Measurements from ENCODE around the gene MESP1.

- TF ChIP-seq ZNF384 (IDR thresholded peaks at IDR 0.05; ENCODE audit: borderline replicate concordance, low read depth, low read length) (no peak), MYC (IDR thresholded peaks at IDR 0.05; ENCODE audit: insufficient read depth, insufficient read length, insufficient replicate concordance, low read length, severe bottlenecking) (no peak), IKZF1 (conservative IDR thresholded peaks at IDR 0.05) (no peak), CTCF (IDR thresholded peaks at IDR 0.05 in 2 of 3, conservative IDR thresholded peaks at IDR 0.05 in 1 of 3; ENCODE audit: control insufficient read depth in 2 of 3, extremely low read depth in 1 of 3, insufficient read depth in 1 of 3, low read depth in 3 of 3, low read length in 3 of 3) (no peak), YBX1 (IDR thresholded peaks at IDR 0.05) (no peak), ZNF274 (IDR thresholded peaks at IDR 0.05; ENCODE audit: insufficient read depth, insufficient read length) (no peak), NBN (IDR thresholded peaks at IDR 0.05) (no peak), TAF1 (IDR thresholded peaks at IDR 0.05; ENCODE audit: borderline replicate concordance, low read depth, low read length) (no peak), NFYB (IDR thresholded peaks at IDR 0.05; ENCODE audit: insufficient read depth, low read depth, low read length) (no peak), RFX5 (IDR thresholded peaks at IDR 0.05; ENCODE audit: low read depth, low read length) (no peak)
- TF ChIP-seq, protein P1, sequence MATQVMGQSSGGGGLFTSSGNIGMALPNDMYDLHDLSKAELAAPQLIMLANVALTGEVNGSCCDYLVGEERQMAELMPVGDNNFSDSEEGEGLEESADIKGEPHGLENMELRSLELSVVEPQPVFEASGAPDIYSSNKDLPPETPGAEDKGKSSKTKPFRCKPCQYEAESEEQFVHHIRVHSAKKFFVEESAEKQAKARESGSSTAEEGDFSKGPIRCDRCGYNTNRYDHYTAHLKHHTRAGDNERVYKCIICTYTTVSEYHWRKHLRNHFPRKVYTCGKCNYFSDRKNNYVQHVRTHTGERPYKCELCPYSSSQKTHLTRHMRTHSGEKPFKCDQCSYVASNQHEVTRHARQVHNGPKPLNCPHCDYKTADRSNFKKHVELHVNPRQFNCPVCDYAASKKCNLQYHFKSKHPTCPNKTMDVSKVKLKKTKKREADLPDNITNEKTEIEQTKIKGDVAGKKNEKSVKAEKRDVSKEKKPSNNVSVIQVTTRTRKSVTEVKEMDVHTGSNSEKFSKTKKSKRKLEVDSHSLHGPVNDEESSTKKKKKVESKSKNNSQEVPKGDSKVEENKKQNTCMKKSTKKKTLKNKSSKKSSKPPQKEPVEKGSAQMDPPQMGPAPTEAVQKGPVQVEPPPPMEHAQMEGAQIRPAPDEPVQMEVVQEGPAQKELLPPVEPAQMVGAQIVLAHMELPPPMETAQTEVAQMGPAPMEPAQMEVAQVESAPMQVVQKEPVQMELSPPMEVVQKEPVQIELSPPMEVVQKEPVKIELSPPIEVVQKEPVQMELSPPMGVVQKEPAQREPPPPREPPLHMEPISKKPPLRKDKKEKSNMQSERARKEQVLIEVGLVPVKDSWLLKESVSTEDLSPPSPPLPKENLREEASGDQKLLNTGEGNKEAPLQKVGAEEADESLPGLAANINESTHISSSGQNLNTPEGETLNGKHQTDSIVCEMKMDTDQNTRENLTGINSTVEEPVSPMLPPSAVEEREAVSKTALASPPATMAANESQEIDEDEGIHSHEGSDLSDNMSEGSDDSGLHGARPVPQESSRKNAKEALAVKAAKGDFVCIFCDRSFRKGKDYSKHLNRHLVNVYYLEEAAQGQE (IDR thresholded peaks at IDR 0.05; ENCODE audit: low read depth, low read length) = no peak
- TF ChIP-seq, protein P2, sequence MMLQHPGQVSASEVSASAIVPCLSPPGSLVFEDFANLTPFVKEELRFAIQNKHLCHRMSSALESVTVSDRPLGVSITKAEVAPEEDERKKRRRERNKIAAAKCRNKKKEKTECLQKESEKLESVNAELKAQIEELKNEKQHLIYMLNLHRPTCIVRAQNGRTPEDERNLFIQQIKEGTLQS (IDR thresholded peaks at IDR 0.05; ENCODE audit: borderline replicate concordance, extremely low read depth, low read depth, low read length) = no peak
- TF ChIP-seq, protein P3, sequence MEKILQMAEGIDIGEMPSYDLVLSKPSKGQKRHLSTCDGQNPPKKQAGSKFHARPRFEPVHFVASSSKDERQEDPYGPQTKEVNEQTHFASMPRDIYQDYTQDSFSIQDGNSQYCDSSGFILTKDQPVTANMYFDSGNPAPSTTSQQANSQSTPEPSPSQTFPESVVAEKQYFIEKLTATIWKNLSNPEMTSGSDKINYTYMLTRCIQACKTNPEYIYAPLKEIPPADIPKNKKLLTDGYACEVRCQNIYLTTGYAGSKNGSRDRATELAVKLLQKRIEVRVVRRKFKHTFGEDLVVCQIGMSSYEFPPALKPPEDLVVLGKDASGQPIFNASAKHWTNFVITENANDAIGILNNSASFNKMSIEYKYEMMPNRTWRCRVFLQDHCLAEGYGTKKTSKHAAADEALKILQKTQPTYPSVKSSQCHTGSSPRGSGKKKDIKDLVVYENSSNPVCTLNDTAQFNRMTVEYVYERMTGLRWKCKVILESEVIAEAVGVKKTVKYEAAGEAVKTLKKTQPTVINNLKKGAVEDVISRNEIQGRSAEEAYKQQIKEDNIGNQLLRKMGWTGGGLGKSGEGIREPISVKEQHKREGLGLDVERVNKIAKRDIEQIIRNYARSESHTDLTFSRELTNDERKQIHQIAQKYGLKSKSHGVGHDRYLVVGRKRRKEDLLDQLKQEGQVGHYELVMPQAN (conservative IDR thresholded peaks at IDR 0.05) = no peak
- TF ChIP-seq, protein P4, sequence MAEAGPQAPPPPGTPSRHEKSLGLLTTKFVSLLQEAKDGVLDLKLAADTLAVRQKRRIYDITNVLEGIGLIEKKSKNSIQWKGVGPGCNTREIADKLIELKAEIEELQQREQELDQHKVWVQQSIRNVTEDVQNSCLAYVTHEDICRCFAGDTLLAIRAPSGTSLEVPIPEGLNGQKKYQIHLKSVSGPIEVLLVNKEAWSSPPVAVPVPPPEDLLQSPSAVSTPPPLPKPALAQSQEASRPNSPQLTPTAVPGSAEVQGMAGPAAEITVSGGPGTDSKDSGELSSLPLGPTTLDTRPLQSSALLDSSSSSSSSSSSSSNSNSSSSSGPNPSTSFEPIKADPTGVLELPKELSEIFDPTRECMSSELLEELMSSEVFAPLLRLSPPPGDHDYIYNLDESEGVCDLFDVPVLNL (IDR thresholded peaks at IDR 0.05; ENCODE audit: low read depth, low read length) = no peak
These were observed 22.8 kb downstream of the MESP1 start for GRCh38 chr15:89728254-89728653.

Data from GM12878 (cell line).